Measurements from ENCODE around the gene JAZF1.
A peak's percentile ranks its signal among the peaks of the same experiment; 100 is the strongest.

JAZF1 gene

DNA sequence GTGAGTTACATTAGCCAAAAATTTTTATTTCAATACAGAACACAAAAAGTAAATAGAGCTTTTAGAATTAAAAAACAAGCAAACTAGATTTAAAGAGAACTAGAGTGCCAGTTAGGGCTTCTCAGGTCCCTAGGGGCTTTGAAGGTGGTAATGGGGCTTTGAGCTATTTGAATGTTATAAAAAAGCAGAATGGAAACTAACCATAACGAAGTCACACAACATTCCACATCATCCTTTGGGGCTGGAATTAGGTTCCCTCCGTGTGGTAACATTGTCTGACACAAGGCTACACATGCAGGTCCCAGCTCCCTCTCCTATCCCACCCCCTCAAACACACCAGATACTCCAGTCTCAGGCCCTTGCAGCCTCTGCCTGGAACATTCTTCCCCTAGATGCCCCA, 15.3 kb downstream of the JAZF1 start:
- no peak for DNase-seq

DNA sequence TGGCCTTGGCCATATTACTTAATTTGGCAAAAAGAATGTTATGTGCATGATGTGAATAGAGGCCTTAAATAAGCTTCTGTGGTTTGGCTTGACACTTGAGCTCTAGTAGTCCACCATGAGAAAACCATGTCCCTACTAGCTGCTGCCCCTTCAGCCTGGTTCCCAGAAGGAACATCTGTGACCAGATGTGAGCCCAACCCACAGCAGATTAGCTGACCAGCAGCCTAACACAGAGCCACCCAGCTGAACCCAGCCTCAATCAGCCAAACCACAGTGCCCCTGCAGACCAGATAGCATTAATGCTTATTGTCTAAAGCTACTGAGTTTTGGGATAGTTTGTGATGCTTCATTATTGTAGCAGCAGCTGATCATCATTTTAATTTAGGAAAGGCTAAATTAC, 16.6 kb downstream of the JAZF1 start:
- no peak for DNase-seq

DNA sequence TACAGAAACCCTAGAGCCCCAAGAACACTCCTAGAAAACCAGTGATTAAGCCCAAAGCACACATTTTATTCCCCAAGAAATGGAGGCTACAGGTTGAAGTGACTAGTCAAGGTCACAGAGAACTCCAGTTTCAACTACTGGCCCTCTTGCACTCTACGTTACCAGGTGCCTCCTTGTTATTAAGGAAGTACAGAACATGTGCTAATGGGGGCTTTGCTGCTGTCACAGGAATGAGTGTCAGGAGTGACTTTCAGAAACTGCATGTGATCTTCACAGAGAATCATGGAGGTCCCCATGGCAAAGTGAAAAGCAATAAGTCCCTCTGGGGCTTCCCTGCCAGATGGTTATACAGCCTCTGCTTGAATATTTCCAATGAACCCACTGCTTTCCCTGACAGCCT, 19.3 kb downstream of the JAZF1 start:
- DNase-seq = no peak

DNA sequence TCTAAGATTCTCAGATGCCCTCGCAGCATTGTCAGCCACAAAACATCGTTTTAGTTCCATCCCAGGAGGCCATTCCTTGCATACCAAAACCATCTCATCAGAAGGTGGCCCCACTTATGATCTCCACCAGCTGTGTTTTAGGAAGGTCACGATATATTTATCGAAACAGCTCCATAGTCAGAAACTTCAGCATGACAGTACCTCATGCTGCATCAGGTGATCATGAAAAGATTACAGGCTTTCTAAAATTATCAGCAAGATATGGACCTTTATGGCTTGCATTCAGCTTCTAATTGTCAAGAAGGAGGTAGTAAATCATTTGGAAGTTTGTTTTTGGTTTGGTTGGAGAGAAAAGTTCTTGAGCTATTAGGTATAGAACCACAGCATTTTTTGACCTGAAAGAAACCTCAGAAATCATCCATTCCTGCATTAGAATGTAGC, 20.0 kb downstream of the JAZF1 start:
- no peak for DNase-seq

DNA sequence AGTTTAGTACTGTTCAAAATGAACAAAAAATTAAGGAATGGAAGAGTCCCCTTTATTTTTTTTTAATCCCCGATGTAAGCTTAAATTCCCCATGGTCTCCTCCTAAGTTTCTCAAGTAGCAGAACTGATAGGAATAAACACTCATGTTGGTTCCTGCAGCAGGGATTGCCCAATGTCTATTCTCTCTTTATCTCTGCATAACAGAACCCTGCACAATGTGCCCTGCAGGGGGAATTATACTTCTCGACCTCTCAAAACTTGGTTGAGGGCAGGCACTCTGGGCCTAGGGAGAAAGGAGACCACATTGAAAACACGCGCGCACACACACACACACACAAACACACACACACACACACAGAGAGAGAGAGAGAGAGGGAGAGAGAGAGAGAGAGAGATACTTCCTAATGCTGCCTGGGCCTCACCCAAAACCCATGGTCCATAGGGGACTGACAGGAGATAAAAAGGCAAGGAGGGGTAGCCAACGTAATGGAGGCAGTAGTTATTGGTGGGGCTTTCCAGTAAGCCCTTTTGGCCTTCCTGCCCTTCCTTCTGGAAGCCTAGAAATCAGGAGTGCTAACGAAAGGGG, 22.7 kb downstream of the JAZF1 start:
- DNase-seq = peak; percentile 52

DNA sequence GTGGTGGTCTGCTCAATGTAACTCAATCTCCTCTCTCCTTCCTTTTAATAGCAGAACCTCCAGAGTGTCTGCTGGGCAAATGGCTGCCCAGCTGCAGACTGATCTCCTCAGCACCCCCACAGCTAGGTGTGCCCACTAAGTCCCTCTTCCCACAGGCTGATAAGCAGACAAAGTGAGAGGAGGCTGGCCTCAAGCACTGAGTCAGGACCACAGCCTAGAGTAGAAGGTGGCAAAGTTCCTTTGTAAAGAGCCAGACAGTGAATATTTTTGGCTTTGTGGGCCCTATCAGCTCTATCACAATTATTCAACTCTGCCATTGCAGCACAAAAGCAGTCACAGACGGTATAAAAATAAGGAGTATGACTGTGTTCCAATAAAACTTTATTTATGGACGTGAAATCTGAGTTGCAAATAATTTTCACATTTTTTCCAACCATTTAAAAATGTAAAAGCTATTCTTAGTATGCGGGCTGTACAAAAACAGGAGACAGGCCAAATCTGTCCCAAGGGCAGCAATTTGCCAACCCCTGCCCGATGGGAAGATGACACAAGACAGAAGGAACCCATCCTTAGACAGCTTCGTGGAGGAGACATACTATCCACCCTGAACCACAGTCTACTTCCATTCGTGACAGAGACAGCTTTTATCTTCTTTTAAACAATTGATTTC, 23.4 kb downstream of the JAZF1 start:
- DNase-seq = no peak

DNA sequence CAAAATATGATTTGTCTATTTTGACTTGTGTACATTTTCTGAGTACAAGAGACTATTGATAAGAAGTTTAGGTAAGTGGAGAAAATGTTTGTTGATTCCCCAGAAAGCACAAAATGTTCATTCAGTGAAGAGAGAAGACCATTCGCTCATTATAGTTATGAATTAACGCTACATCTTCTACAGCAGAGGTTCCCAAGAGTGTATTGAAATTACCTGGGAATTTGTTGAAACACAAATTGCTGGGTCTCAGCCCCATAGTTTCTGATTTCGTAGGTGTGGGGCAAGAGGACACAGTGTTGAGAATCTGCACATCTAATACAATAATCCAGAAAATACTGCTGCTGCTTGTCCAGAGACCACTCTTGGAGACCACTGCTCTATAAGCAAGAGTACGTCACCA, 24.2 kb downstream of the JAZF1 start:
- DNase-seq = no peak

DNA sequence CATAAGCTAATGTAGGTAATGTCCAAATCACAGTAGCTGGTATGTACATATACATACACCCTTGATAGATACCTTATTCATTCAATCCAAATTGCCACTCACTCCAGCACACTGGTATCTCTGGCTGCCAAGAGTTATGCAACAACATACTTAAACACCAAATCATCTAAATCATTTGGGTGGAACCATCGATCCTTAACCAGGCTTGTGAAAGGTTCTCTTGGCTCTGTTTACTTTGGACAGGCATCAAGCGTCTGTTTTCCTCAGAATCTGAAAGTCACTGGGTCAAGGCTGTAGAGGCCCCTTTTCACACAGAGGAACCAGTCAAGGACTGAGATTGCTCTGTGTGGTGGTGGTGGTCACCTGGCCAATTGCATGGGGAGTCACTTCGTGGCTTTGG, 24.6 kb downstream of the JAZF1 start:
- peak; percentile 63 for DNase-seq

DNA sequence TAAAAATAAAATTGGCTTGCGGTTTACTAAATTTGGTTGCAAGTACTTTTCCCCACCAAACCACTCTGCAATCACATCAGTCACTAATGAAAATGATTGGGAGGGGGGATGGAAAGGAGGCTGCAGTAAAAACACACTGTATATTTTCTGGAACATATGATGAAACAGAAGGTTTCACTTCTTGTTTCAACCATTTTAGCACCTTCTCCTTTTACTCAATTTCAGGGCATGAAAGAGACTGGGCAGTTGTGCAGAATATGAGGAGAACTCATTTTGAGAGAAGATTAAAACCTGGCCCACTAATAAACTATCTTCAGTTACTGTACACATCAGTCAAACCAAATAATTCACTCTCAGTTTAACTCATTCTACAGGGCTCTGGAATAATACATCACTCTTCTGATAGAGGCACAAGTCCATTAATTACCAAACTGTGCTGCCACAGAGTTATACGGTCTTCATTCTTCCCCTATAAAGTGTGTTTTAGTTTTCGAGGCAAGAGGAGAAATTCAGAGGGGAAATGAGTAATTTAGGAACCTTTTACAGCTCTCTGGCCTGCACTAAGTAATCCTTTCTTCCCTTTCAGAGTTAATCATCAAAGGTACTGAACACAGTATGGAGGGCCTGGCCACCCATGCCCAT, 25.5 kb downstream of the JAZF1 start:
- DNase-seq = no peak

DNA sequence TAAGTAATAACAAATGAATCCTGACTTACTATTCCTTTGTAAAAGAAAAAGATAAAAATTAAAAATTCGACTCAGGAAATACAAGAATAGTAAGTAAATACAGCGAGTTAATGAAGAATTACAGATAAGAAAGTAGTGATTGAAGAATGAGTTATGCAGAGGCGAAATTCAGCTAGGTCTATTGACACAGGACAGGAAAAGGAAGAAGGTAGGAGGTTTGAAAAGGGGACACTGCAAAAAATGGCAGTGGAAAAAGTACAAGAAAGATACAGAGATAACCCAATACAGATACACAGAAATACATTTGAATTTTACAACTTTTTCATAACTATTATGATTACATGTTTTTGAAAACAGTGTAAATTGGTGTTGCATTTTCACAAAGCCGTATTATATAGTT, 28.0 kb downstream of the JAZF1 start:
- DNase-seq = no peak

DNA sequence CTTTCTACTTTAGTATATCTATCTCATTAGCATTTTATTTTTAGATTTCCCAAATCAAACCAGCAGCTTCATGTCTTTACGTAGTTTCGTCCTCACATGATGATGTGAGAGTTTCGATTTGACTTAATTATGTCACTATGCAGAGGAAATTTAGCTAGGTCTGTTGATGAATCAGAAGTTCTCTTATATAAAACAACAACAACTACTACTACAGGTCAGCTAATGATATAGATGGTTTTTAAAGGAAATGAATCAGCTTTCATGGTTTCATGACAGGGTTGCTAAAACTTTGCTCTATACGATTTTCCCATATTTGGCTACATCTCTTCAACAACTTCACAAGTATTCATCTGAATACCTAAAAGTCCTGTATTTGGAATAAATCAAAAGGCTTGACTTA, 28.6 kb downstream of the JAZF1 start:
- DNase-seq = no peak

DNA sequence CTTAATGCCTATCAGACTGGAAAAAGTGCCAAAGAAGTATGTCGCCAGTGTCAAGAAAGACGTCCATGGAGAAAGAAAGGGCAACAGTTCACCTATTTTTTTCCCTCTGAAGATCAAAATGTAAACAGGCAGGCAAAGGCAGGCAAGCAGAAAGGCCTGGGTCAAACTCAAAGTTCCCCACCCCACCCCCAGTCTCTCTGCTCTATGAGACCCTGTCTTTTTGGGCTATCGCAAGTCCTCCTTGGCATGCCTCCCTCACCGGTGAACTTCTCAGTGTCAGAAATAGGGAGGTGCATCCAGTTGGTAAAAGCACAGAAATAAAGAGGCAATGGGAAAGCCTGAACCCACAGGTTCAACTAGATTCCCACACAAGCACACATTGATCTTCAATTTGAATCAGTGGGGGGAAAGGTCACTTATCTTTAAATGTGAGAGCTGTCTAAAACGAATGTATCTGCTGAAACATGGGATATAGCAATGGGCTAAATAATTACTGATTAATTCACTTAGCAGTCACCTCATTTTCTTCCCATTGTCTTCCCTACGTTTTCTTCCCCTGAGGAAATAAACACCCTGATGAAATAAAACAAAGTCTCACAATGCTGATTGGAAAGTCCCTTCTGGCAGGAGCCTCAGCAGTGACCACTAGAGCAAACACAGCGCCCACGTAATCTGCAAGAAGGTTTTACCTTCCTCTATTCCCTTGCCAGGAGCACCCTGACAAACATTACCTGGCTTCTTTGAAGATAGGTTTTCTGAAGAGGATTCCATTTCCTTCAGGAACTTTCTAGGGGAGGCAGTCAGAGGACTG, 31.1 kb downstream of the JAZF1 start:
- no peak for DNase-seq

DNA sequence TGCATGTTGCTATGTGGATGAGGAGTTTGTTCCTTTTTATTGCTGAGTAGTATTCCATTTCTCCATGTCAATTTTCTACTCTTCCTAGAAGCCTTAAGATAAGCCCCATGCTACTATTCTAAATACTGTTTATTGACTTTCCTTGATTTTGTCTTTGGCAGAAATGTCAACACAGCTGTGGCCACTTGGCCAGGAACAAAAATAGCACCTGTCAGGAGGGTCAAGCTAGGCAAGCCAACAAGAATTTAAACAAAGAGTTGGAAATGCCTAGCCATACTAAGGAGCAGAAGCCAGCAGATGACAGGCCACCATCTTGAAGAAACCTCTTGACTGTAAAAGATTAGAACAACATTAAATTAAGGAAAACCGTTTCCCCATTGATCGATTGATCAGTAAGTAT, 34.7 kb downstream of the JAZF1 start:
- no peak for DNase-seq

DNA sequence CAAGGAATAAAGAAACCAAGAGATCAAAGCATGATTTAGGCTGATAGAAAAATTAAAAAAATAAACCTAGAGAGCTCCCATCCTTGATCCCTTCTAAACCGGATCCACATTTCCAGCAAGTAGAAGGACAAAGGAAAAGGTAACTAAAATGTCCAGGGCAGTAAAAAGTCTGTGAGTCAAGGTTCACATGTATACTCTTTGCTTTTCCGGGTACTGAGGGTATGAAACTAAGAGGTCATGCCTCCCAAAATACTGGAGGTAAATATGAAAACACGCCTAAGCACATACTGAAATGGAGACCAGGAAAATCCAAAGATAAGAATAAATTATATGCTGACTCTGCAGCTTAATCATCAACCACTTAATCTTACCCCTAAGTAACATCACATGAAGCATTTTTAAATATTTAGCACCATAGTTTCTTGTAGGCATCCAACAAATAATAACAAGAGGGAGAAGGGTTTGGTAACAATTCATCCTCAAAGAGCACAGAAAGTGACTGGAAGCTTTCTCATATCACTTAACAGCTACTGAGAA, 35.4 kb downstream of the JAZF1 start:
- DNase-seq = no peak

DNA sequence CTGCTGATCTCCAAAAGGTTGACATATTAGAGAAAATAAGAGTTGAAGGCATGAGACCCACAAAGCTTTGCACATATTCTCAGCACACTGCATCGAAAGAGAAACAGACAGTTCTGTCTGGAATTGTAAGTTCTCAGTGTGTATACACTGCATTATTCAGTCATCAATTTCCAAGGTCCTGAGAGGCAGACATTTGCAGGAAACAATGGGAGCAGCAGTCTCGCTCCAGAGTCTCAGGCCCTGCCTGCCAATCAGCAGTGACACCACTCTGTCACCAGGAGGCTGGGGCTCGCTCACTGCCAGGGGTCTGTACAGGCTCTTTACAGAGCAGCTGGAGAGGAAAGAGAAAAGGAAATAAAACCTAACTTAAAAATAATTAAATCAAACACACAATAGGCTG, 36.3 kb downstream of the JAZF1 start:
- no peak for DNase-seq

DNA sequence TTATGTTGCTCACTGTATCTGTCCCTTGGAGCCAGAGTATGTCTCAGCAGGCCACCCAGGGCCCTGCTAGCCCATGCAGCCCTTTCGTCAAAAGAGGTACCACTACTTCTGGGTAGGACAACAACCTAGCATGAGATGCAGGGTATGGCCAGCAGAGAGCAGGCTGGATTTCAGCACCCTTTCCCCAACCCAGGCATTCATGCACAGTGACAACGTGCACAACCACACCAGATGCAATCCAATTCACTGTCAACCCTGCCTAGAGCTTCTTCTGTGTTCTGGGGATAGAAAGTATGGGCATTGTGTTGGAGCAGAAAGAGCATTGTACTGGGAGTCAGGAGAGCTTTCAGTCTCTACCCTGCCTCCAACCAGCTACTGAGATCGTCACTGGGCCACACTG, 37.9 kb downstream of the JAZF1 start:
- DNase-seq = no peak

DNA sequence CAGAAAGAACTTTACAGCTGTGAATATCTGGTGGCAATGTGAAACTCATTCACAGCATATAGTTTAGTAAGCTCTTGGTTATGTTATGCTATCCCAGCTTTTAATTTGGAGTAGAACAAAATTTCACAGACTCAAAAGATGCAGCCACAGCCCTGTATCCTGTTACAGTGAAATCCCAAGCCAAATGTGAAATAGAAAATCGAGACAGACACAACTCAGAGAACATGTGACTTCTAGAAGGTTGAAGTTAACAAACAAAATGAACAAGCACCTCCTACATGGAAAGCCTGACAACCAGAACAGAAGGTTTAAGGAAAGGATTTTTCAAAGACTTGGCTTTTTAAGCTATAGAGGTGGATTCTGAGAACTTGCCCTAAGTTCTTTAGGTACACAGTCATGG, 39.6 kb downstream of the JAZF1 start:
- no peak for DNase-seq

DNA sequence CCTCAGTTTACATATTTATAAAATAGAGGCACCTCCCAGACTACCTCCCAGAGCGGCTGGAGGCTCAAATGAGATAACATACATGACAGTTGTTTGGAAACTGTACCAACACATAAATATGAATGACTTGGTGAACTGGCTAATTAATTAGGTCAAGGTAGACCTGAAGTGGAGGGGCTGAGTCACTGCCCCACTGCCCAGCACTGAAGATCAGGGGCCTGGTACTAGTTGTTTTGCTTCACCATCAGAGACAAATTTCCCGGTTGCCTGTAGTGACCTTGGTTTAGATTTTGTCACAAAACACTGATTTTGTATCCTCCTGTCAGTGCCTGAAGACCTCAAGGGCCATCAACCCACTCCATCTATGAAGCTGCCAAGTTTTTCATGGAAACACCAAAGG, 41.8 kb downstream of the JAZF1 start:
- DNase-seq = no peak

DNA sequence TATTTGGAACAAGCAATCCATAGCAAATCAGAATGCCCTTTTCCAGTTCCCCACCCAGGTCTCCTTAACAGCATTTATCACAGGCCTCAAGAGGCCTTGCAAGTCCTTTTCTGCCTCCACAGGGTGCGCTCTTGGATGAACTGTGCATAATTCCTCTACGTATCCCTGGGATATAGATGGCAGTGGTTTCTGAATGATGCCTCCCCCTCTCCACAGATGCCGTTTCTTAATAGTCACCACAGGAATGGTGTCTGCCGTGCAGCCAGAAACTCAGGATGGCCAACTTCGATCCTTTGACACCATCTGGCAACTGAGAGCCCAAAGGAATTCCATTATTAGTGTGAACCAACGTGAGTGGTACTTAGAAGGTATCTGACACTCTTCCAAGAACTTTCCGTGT, 43.1 kb downstream of the JAZF1 start:
- no peak for DNase-seq

DNA sequence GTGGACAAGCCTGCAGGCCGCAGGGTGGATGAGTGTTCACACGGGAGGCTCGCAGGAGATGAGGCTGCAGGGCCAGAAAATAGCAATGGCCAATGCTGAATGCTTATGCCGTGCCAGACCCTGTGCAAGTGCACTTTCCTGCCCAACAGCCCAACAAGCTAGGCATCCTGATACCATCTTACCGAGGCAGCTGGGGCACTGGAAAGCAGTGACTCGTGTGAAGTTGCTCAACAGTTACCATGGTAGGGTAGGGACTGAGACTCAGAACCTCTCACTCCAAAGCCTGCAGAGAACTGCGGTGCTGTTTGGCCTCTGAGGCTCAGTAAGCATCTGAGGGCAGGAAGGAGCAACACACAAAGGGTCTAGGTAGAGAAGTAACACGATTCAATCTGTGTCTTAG, 43.7 kb downstream of the JAZF1 start:
- DNase-seq = peak; percentile 30

DNA sequence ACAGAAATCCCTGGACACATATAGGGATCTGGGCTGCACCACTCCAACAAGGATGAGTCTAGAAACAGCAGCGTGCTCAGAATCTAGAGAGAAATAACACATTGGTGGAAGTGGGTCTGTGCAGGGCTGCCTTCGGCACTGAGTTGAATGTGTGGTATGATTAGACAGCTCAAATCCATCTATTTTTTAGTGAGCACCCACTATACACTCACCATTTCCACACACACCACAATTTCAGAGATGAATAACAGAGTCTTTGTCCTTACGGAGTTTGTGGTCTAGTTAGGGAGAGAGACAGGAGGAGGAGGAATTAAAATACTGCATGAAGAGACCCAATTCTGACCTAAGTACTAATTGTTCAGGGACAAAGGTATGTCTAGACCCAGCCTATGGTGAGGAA, 44.2 kb downstream of the JAZF1 start:
- no peak for DNase-seq

DNA sequence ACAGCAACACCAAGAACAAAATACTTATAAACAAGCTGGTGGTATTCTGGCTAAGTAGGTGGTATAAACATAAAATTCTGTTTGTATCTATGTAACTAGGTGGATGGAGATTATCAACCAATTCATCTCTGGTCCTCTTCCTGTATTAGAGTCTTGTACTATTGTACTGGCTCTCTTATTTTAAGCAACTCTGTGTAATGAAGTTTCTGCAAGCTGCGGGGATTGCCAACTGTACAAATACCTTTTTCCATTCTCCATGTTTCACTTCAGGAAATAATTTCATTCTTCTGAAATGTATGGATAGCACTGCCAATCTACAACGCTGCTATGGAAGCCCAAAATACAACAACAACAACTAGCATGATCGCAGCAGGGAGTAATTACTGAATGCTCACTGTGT, 44.8 kb downstream of the JAZF1 start:
- no peak for DNase-seq

DNA sequence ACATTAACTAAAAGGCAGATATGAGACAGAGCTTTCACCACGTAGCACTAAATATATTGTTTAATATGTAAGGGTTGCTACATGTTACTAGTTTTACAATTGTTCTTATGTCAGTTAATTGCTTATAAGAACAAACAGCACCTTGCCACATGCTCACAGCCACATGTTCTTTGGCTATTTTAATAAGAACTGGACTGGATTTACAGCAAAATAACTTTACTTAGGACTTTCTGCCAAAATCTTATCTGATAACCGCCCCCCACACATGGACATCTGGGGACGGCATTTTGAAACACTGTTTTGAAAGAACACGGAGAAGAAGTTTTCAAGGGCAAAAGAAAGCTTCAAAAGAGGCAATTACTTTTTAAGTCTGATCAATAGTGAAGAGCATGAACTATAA, 45.3 kb downstream of the JAZF1 start:
- no peak for DNase-seq

DNA sequence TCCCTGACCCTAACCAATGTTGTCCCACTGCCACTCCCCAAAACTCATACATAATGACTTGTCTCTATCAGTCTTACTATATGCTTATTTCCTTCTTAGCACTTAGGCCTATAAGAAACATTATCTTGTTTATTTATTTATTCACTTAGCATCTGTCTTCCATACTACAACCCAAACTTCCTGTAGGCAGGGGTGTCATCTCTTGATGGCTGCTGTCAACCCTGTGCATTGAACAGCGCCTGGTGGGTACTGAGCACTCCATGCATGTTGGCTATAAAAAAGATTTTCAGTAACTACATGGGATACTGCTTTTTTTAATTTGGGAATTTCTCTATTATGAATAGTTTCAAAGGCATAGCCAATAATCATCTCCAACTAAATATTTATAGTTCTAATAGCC, 46.7 kb downstream of the JAZF1 start:
- DNase-seq = no peak
